ENCODE results near the gene PTCH2.
"Not testable (repeated sequence)": the region's sequence is repeated elsewhere in the genome, so short reads cannot be mapped to it uniquely, and the experiment has no call there.

Gene PTCH2

DNA sequence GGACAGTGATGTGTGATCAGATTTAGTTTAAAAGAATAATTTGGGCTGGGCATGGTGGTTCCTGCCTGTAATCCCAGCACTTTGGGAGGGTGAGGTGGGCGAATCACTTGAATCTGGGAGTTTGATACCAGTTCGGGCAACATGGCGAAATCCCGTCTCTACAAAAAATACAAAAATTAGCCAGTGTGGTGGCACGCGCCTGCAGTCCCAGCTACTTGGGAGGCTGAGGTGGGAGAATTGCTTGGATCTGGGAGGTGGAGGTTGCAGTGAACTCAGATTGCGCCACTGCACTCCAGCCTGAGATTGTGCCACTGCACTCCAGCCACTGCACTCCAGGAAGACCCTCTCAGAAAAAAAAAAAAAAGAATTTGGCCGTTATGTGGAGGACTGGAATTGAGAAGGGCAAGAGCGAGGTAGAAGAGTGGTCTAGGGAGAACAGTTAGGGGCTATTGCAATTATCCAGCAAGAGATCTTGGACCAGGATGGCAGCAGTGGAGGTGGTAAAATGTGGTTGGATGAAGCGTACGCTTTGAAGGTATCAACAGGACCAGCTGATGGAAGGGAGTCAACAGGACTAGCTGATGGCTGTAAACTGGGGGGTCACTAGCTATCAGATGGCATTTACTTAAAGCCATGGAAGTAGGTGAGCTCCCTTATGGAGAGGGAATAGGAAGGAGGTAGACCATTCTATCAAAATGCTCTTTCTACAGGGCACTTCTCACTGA is 25.1 kb downstream of the PTCH2 start:
- DNase-seq, result no peak

DNA sequence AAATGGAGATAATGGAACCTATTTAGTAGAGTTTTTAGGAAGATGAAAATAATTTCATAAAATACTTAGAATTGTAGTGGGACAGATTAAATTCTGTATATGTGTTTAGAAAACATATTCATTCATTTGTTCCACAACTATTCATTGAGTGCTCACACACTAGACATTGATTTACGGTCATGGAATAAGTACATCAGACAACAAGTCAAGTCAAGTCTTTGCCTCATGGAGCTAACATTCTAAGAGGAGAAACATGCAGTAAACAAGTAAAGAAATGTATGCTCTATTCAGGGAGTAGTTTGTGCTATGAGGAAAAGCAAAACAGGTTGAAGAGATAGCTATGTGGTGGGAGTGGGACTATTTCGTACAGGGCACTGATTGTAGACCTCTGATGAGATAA is 25.7 kb downstream of the PTCH2 start:
- no peak for DNase-seq

DNA sequence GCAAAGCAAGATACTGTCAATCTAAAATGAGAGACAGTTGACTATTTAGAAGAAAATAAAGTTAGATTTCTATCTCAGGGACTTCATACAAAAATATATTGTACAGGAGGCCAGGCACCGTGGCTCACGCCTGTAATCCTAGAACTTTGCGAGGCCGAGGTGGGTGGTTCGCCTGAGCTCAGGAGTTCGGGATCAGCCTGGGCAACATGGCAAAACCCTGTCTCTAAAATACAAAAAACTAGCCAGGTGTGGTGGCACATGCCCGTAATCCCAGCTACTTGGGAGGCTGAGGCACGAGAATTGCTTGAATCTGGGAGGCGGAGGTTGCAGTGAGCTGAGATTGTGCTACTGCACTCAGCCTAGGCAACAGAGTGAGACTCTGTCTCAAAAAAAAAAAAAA is 27.1 kb downstream of the PTCH2 start:
- not testable (repeated sequence) for DNase-seq

DNA sequence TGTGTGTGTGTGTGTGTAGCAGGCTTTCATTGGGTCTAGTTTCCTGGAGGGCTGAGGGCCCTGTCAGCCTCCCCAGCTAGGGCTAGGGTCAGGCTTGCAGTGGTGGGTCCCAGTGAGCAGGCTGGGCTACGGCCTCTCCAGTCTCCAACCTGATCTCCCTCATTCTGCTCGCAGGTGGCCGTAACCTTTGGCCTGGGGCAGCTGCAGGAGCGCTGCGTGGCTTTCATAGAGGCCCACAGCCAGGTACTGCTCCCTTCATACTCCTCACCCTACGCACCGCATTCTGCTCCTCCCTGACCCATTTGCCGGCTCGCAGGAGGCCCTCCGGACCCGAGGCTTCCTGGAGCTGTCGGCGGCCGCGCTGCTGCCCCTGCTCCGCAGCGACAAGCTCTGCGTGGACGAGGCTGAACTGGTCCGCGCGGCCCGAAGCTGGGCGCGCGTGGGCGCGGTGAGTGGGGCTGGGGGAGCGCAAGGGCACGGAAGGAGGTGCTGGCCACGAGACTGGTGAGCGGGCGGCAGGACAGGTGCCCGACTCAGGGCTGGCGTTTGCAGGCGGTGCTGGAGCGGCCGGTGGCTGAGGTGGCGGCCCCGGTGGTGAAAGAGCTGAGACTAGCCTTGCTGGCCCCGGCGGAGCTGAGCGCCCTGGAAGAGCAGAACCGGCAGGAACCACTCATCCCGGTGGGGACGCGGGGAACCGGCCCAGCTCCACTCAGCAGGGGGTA is 30.1 kb downstream of the PTCH2 start:
- DNase-seq, result no peak

DNA sequence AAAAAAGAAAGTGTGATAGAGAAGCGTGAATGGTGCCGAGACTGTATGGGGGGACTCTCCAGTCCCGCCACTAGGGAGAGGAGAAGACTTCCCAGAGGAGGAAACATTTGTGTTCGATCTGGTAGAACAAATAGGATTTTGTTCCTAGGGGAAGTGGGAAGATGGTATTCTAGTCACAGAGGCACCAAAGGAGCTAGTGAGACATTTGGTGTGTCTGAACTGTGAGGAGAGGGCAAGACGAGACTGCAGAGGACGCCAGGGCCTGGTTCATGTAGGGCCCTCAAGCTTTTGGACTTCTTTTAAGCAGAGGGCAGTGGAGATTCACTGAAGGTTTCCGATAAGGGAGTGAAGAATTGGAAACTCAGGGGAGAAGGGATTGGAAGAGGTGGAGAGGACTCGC is 31.8 kb downstream of the PTCH2 start:
- no peak for DNase-seq

DNA sequence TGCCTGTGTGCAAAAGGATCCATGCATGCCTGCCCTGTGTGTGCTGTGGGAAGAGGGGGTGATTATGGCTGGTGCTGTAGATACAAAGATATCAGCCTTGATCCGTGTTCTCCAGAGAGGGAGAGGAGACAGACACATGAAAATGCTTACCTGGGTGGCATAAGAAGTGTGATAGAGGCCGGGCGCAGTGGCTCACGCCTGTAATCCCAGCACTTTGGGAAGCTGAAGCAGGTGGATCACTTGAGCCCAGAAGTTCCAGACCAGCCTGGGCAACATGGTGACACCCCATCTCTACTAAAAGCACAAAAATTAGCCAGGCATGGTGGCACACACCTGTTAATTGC is 32.3 kb downstream of the PTCH2 start:
- not testable (repeated sequence) for DNase-seq

DNA sequence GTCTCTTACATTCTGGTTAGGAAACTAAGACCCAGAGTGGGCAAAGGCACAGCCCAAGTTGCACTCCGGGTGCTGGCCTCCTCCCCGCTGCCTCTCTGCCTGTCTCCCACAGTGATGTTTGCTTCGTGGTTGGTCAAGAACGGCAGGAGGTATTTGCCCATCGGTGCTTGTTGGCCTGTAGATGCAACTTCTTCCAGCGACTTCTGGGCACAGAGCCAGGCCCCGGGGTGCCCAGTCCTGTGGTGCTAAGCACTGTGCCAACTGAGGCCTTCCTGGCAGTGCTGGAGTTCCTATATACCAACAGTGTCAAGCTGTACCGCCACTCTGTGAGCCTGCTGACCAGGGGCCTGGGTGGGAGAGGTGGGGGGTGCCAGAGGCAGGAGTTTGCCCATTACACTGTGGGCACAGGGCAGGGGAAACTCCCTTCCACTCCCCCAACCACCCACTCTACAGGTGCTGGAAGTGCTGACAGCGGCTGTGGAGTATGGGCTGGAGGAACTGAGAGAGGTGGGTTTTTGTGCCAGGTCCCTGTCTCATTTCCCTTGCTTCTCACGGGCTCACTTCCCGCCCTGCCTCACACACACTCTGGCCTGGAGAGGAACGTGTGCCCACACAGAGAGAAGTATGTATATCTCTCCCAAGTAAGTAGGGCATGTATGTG is 32.8 kb downstream of the PTCH2 start:
- peak; percentile 53 to 75 for DNase-seq

DNA sequence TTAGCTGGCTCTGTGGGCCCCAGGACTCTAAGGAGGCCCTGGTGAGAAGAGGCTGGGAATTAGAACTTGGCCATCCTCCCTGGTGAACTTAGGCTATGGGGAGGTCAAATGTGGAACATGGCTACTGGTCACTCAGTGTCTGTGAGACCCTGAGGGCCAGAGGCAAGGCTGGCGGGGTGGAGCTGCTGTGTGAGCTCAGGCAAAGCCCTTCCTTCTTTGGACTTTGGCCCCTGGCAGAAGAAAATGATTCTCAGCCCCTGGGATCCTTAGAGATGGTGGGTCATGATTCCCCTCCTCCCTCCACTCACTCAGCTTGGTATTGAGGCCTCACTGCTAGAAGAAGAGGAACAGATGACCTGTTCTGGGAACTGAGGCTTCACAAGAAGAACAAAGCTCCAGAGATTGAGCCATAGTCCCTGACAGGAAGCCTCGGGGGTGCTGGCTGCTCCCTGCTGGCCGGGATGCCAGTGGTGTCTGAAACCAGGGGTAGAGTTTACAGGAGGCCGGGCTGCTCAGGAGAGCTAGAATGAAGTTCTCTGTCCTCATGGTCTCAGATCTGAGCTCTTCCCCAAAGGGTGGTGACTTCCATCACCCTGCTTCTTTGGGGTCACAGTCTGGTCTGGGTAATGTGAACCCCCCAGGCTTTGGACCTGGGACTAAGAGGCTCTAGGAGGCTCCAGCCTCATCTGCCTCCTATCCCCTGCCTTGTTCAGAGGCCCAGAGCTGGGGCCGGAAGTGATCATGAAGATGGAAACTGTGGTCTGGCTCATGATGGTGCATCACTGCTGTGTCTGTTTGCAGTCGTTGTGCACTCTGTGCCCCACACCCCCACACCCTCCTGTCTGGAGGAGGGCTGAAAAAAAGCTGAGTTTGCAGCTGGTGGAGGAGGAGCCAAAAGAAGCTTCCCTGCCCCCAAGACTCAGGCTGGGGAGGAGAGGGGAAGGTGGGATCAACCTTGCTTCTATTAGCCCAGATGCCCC is 33.8 kb downstream of the PTCH2 start:
- no peak for DNase-seq

DNA sequence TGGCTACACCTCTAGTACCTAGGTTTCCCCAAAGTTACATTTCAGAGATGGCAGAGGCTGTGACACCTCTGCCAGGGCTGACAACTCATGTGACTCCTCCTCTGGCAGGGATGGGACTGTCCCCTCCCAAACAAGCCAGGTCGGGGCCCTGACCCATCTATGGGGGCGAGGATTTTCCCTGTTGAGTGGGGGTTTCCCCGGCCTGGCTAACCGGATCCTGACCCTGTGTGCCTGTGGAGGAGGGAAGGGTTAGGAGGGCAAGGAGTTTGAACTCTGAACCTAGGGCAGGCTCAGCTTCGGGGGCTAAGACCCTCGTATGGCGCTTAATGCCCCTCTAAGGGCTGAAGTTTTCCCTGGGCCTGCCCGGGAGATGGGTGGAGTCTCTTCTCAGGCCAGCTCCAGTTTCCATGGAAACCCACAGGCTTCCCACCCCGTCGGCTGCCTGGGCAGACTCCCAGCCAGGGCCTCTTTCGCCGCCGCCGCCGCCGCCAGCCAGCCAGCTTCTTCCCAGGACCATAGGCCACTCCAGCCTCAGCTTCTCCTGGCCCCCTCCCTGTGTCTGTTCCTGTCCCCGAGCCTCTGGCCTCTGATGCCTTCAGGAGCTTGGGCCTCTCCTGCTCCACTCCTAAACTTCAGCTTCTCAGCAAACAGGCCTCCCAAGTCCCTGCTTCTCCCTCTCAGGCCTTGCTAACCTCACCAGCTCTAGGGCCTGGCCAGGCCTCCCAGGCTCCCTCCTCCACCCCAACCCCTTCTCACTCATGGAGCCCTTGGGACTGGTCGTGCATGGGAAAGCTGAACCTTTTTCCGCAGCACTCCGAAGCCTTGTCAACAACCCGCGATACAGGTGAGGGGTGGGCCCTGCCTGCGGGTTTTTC is 34.8 kb downstream of the PTCH2 start, which contains the start of gene BTBD19:
Gene BTBD19 (plus strand): TSS at position 461 of the 875 bp plus-strand sequence. CDS start 298 bp downstream, at position 759.
- no peak for DNase-seq

DNA sequence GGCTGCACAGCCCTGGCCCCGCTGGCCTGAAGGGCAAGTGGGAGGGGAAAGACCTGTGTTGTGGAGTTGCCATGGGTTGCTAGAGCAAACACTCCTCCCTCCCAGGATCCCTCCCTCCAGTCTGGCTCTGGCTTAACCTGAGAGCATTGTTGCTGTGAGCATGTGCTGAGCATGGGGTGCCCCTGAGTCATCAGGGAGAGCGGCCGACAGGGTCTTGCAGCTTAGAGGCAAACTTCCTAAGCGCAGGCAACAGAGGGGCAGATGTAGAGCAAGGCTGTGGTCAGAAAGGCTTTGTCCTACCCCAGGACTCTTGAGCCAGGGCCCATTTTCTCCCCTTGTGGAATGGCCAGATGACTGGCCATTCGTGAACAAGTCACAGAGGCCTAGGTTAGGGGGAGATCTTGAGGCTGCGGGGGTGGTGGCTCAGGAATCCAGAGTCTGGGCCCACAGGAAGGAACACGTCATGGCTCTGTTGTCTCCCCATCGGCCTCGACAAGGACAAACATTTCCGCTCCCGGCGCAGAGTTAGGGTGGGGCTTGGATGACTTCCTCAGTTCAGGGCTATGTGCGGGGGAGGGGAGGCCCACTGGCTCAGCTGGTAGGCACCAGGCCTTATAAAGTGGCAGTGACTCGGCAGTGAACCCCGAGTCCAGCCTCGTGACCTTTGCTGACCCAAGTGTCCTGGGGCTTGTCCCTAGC is 35.5 kb downstream of the PTCH2 start:
- no peak for DNase-seq

DNA sequence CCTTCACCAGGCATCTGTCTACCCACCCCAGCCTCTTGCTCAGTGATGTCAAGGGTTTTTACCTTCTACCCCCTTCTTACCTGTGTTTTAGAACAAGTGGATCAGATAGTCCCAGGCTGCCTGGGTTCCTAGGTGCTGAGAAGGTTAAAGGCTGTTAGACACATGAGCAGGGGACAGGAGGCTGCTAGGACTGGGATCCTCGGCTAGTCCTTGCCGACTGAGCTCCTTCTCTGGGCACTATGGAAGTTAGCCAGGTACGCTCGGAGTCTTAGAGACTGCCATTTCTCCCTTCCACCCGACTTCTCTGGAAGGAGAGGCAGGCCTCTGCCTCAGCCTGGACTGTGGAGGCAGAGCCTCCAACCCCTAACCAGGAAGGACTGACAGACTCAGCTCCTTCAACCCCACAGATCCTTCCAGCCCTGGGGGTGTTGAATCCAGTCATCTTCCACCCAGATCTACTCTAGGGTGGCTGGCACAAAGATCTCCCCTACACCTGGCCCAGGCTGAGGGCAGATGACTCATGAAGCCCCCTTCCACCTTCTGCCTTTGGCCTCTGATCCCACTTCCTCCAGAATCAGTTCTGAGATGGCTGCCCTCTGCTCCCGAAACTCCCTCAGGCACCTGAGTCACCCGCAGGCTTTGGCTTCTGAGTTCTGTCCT is 36.2 kb downstream of the PTCH2 start, which contains the start of gene DYNLT4:
Gene DYNLT4 (minus strand): TSS at position 648 of the 660 bp plus-strand sequence. CDS start 683 bp downstream, outside the sequence.
- DNase-seq, result no peak

DNA sequence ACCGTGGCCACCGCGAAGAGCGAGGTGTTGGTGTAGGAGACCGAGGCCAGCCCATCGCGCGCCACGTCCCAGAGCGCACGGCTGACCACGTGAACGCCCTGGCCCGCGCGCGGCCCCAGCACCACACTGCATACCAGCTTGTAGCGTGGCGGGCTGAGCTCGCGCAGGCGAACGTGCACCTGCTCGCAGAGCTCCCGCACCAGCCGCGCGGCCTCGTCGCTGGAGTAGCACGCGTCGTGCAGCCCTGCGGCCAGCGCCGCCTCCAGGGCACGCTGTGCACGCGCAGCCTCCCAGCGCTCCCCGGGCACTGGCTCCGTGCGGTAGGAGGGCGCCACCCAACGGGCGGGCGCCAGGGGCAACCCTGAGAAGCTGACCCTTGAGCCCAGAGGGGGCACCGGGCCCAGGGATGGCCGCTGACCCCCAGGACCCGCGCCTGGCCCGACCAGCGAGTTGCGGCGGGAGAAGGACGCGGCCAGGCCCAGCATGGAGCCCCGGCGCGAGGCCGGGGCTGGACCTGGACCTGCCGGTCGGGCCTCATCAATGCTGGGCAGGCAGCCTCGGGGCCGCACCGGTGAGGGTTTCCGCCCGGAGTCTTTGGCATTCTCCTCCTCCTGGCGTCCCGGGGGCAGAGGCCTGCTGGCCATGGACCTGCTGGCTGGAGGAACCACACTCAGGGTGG is 36.9 kb downstream of the PTCH2 start:
- no peak for DNase-seq

DNA sequence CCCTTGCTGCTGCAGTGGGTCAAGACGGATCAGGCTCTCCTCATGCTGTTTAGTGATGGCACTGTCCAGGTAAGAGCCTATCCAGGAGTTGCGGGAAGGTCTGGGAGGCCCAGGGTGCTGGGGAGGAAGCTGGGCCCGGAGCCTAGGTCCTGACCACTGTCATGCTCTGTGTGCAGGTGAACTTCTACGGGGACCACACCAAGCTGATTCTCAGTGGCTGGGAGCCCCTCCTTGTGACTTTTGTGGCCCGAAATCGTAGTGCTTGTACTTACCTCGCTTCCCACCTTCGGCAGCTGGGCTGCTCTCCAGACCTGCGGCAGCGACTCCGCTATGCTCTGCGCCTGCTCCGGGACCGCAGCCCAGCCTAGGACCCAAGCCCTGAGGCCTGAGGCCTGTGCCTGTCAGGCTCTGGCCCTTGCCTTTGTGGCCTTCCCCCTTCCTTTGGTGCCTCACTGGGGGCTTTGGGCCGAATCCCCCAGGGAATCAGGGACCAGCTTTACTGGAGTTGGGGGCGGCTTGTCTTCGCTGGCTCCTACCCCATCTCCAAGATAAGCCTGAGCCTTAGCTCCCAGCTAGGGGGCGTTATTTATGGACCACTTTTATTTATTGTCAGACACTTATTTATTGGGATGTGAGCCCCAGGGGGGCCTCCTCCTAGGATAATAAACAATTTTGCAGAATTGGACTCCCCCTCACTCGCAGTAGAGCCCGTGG is 37.6 kb downstream of the PTCH2 start:
- no peak for DNase-seq

DNA sequence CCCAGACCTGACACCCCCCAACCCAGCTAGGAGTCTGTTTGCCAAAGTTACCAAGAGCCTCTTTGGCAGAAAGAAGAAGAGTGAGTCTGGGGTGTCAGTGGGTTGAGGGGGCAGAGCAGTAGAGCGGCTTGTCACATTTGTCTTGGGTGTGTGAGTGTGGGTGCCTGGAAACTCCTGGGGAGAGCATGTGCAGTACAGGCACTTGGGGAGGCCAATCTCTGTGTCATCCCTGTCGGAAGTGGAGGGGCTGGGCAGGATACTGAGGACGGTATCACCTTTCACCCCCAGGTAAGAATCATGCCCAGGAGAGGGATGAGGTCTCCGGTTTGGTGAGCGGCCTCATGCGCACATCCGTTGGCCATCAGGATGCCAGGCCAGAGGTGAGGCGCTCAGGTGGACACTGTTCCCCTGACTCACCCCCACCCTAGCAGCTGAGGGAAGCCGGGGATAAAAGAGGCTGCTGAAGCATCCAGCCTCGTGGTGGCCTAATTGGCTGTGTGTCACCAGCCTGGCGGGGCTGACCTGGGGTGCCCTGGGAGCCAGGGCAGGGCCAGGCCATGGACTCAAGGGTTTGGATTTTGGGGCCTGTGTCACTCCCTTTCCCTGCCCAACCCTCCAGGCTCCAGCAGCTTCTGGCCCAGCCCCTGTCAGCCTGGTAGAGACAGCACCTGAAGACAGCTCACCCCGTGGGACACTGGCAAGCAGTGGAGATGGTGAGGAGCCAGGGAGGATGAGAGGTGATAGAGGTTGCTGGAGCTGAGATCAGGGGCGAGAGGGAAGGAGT is 39.5 kb downstream of the PTCH2 start:
- DNase-seq, result no peak

DNA sequence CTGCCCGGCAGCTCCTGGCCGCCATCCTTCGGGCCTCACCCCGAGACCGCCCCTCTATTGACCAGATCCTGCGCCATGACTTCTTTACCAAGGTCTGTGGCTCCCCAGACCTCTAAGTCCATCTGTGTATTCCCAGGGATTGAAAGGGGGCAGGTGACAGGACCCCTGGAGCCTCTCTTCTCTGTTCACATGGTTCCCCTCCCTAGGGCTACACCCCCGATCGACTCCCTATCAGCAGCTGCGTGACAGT is 40.1 kb downstream of the PTCH2 start:
- DNase-seq, result no peak

DNA sequence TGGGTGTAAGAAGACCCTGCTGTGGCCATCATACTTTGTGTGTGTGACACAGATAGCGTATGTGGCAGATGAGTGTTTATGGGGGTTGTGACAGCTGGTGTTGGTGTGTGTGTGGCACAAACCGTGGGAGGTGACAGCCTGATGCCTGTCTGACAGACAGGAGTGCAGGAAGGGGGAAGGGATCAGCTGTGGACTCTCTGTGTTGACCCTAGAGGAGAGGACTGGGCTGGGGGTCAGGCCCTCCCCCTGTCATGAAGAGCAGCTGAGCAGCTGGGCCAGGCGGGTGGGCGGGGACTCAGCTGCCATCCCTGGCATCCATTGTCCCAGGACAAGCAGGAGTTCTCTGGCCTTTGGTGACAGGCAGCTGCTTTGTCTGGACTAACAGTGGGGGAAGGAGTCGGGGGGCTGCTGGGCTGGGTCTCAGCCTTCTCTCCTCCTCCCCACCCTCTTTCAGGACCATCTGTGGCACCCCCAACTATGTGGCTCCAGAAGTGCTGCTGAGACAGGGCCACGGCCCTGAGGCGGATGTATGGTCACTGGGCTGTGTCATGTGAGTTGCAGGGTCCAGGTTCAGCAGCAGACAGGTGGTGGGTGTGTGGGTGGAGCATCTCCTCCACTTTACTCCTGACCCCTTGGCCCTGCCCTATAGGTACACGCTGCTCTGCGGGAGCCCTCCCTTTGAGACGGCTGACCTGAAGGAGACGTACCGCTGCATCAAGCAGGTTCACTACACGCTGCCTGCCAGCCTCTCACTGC is 40.6 kb downstream of the PTCH2 start:
- no peak for DNase-seq

DNA sequence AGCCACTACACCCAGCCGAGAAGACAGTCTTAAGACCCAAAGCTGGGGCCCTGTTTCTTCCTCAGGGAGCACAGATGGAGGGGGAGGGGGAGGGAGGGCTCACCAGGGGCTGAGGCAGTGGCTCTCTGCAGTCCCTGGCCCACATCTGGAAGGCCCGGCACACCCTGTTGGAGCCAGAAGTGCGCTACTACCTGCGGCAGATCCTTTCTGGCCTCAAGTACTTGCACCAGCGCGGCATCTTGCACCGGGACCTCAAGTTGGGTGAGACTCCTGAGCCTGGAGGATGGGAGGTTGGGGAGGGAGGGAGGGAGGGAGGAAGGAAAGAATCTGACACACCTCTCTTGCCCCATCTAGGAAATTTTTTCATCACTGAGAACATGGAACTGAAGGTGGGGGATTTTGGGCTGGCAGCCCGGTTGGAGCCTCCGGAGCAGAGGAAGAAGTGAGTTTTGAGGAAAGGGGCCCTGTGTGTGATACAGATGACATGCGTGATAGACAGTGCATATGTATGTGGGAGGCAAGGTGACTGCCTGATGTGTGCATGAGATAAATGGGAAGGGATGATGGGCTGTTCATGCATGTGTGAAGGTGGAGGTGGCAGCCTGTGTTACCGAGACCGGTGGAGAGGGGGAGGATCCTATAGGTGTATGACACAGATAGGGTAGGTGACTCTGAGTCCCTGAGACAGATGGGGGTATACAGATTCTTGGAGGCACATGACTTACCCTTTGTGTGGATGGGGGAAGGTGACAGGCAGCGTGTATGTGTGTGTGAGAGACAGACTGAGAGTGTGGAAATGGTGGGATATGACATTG is 41.4 kb downstream of the PTCH2 start:
- no peak for DNase-seq
